ENCODE data around the gene ZNF697.
"Not testable (repeated sequence)": the region's sequence is repeated elsewhere in the genome, so short reads cannot be mapped to it uniquely, and the experiment has no call there.

ZNF697 gene

GRCh38 chr1:119647734-119648619 is at the start of gene ZNF697:
TSS of gene ZNF697 (minus strand) at chr1:119648266. CDS start at chr1:119626100, 22,166 bp downstream.
- peak; percentile 94 for DNase-seq

GRCh38 chr1:119697598-119697997 is 49.5 kb upstream of the ZNF697 start:
- no peak for DNase-seq

- not testable (repeated sequence) for DNase-seq
These were observed 48.8 kb upstream of the ZNF697 start for GRCh38 chr1:119696863-119697262.

GRCh38 chr1:119689511-119689910 is 41.4 kb upstream of the ZNF697 start:
- no peak for DNase-seq

DNA sequence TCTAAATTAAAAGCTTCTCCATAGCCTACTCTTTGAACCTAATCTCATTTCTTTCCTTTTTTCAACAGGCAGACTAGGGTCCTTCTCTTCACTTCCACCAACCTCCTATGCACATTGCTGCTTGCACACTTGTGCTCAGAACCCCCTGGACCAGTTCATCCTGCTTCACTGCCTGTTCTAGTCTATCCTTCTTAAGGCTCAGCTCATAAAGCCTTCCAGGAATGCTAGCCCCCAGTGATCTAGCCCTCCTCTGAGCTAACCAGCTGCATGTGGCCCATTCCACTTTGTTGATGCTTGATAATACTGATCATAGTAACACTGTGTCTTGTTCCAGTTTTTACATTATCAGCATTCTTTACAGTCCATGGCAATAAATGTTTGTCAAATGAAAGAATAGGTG is 40.7 kb upstream of the ZNF697 start:
- DNase-seq, result no peak

DNA sequence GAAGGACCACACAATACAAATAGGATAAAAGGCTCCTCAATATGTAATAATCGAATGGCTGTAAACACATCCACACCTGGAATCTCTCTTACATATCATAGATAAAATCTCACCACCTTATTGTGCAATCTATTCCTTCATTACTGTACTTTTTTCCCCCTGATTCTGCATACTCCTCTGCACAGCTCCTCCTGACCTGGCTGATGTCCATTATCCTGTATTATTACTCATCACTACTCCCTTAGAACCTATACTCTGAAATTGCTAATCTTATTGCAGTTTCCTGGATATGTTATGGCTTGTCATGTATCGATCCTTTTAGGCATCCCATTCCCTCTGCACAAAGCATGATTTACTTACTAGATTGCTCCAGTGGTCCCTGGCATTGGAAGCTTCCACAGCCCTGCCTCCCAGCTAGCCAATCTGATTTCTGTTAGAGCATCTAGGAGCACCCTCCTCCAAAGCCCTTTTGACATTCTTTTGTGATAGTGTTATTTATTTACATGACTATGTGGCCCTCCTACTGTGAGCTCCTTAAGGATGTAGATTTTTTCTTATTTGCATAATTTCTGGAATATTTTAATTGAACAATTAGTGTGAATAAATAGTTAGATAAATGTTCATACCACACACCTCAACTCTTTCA is 39.5 kb upstream of the ZNF697 start:
- no peak for DNase-seq

DNA sequence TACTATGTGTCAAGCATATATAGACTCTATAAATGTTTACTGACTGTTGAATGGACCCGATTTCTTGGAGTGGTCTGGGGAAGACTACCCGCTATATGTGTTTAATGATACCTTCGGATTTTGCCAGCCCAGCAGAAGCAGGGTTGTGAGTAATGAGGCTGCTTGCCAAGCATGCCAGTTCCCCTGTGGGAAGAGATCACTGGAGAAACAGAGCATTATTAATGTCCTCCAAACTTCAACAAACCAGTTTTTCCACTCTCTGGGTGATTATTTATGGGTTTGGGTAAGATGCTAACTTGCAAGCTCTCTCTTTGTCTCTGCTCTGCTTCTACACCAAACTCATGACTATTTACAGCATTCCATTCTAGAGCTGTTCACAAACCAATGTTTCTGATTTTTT is 38.6 kb upstream of the ZNF697 start:
- DNase-seq, result peak; percentile 79

GRCh38 chr1:119683893-119684292 is 35.8 kb upstream of the ZNF697 start:
- DNase-seq, result no peak

DNA sequence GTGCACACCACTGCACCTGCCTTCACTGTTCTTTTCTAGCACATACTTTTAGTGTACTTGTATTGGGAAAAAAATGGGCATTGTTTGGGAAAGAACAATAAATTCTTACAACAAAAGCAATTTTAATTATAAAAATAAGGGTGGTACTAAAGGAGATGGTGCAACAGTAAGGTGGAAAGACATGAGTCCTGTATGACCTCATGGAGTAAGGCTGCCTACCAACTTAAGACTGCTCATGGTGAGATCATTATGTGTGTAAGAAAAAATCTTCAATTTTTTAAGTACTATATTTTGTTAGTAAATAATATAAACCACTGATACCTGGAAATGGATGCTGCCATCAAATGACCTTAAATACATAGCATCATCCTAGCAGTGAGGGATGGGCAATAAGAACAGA is 34.1 kb upstream of the ZNF697 start:
- DNase-seq, result no peak

DNA sequence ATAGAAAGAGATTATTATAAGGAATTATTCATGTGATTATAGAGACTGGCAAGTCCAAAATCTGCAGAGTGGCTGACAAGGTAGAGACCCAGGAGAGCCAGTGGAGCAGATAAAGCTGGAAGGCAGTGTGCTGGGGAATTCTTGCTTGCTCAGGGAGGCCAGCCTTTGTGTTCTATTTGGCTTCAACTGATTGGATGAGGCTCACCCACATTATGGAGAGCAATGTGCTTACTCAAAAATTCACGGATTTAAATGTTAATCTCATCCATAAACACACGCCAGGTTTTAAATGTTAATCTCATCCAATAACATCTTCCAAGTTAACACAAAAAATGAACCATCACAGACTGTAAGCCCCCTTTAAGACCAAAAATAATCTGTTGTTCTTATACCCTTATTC is 33.5 kb upstream of the ZNF697 start:
- no peak for DNase-seq

- DNase-seq, result no peak
These were observed 32.7 kb upstream of the ZNF697 start for GRCh38 chr1:119680723-119681122.

GRCh38 chr1:119680193-119680592 is 32.1 kb upstream of the ZNF697 start:
- no peak for DNase-seq

DNA sequence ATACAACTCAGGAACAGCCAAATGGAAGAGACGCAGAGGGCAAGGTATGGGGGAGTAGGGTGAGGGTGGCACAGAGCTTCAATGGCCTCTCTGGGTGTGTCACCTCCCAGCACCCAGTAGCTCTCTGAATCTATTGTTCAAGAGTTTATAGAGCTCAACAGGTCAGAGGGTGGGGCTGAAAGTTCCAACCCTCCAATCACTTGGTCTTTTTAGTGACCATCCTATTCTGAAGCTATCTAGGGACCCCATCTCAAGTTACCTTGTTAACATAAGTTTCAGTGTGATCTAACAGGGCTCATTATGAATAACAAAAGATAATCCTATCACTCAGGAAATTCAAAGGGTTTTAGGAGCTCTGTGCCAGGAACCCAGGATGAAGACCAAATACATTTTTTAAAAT is 31.2 kb upstream of the ZNF697 start:
- no peak for DNase-seq

- DNase-seq, result no peak
These were observed 28.6 kb upstream of the ZNF697 start for GRCh38 chr1:119676571-119677206.

DNA sequence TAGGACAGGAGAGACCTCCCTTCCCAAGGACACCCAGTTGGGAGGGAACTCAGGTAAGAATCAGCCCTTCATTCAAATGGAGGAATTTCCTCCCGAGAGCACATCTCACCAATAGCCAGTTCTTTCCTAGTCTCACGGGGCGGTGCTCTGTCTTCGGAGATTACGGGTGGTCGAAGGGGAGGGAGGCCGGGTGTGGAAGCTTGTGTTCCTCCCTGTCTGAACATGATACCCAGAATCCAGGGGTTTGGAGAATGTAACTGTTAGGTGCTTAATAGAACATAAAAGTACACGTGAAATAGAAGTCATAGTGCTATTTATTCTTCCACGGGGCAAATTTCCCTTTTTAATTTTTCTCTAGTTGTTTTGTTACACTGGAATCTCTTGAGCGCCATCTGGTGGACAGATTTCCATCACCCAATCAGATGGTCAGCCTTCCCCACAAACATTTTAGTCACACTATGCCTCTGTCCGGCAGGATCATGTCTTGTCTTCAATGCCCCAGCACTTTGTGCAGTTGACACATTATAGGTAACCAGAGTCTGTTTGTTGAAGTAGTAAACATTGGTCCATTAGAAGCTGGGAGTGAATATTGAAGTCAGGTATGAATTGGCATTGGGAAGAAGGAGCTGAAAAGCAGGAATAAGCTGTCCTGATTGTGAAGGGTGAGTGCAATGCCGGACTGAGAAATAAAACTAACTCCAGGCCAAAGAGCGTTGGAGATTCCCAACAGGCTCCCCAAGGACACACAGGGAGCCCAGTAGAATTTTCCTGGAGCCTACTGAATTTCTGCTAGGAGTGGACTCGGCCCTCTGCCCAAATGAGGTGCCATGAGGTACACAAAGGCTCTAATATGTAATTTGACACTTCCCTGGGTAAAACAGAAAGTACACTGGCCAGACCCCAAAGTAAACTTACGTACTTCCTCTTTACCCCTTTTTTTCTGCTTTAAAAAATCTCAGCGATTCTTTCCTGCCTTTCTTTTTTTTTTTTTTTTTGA is 27.6 kb upstream of the ZNF697 start:
- peak; percentile 68 for DNase-seq

DNA sequence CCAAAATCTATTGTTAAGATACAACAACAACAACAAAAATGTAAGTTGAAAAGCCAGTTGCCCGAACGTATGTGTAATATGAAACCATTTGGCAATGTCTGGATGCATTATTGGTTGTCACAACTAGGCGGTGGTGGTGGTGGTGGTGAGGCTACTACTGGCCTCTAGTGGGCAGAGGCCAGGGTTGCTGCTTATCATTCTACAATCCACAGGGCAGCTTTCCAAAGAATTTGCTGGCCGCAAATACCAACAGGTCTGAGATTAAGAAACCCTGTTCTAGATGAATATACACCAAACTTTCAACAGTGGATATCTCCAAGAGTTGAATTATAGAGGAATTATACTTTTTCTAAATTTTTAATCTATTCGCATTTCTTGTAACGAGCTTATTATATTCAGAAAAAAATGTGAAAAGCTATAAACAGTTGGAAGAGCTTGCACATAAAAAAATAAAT is 26.8 kb upstream of the ZNF697 start:
- peak; percentile 62 for DNase-seq

- DNase-seq, result no peak
These were observed 26.1 kb upstream of the ZNF697 start for GRCh38 chr1:119674111-119674526.

DNA sequence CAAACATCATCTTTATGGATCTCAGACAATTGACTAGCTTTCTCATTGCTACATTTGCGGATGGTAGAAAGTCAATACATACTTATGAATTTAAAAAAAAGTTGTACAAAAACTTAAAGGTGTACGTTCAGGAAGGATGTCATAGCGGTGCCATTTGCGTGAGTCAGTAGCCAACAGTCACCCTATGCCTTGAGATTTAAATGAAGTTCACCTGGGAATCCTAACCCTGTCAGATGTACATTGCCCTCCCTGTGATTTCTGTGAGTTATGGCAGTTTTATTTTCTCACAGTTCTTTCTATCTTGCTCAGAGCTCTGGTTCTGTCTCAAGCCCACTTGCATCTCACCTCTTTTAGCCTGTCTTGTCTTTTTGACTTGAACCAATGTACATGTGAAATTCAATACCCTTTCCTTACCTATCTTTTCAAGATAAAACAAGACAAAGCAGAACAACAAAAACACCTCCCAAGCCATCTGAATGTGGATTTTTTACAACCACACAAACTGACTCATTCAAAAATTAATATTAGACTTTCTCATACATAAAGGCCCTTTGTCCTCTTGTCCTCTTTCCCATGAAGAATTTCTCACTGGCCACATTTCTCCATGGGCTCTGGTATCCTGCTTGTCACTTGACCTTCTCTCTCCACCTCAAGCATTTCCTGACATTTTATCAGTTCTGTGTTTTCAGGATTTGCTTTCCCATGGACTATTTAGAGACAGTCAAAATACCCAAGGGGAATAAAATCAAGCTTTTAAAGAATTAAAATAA is 25.3 kb upstream of the ZNF697 start:
- DNase-seq, result no peak

- no peak for DNase-seq
These were observed 22.8 kb upstream of the ZNF697 start for GRCh38 chr1:119670898-119671297.

GRCh38 chr1:119667173-119667572 is 19.1 kb upstream of the ZNF697 start:
- no peak for DNase-seq

- DNase-seq, result no peak
These were observed 16.0 kb upstream of the ZNF697 start for GRCh38 chr1:119664067-119664466.

GRCh38 chr1:119662034-119662437 is 14.0 kb upstream of the ZNF697 start:
- no peak for DNase-seq
